GM12878 (cell line): ENCODE results near the gene SCARB2. TPM values are rescaled to one million over a fixed set of nuclear protein-coding genes. Genes with fewer than 3 reads are reported as not detected.

ENCODE experiments used
- ATAC-seq: fragments of 200-7000 bp; cut with Tn5 transposase; 3 replicates; pipeline ENCODE4 v1.9.1; 2020; ENCODE audit warnings: mild to moderate bottlenecking, moderate library complexity
- BruUV-seq: library from RNA; stranded (reverse); fragments of 400-500 nt; replicated peaks from 2 replicates; lab custom pipeline; 2021; lab: Mats Ljungman, UMichigan
- CTCF ChIA-PET: fragments of 300-600 bp; sonication (Branson Sonifier 250); formaldehyde crosslinking; extraction: SDS; loops from one replicate; lab custom pipeline; 2021; ENCODE audit warnings: inconsistent platforms; lab: Yijun Ruan, JAX
- POLR2A ChIA-PET: fragments of 350-600 bp; formaldehyde crosslinking; extraction: SDS; loops from one replicate; lab custom pipeline; 2021; ENCODE audit warnings: inconsistent platforms; lab: Charles Lee
- RAD21 ChIA-PET: fragments of 300-600 bp; sonication (Branson Sonifier 250); formaldehyde crosslinking; loops from one replicate; lab custom pipeline; 2023; ENCODE audit warnings: antibody characterized with exemption; ENCODE audit not compliant: unreplicated experiment; lab: Charles Lee
- SMC1A ChIA-PET: fragments of 300-600 bp; sonication (Branson Sonifier 250); formaldehyde crosslinking; loops from one replicate; lab custom pipeline; 2023; ENCODE audit not compliant: unreplicated experiment, uncharacterized antibody; lab: Charles Lee
- DNase-seq: peaks from one replicate; pipeline ENCODE4 v3.0.0-alpha.2; 2011; ENCODE audit warnings: low read depth, low spot score
- FAIRE-seq: peaks from 3 replicates; lab custom pipeline; 2011; peaks lifted over from hg19 to GRCh38; lab: Jason Lieb, UNC
- H2AFZ ChIP-seq: 2 replicates; pipeline ENCODE4 v1.6.0; 2011; ENCODE audit warnings: low read depth, low read length, control low read depth; ENCODE audit not compliant: control insufficient read depth
- H3K27ac ChIP-seq: 2 replicates; pipeline ENCODE4 v1.5.1; 2011; ENCODE audit warnings: control low read depth; ENCODE audit not compliant: control insufficient read depth, insufficient read depth
- H3K27me3 ChIP-seq, 2 experiments: replicated peaks in 1 of 2; 2 replicates each; pipeline versions ENCODE4 v1.6.0 to v1.6.1; 2011; ENCODE audit warnings: low read length in 1 of 2; ENCODE audit not compliant: control insufficient read depth in 2 of 2, insufficient read depth in 2 of 2
- H3K36me3 ChIP-seq, 2 experiments: 2 replicates each; pipeline ENCODE4 v1.5.1; 2011; ENCODE audit warnings: low read length in 1 of 2; ENCODE audit not compliant: control insufficient read depth in 2 of 2, insufficient read depth in 2 of 2
- H3K4me1 ChIP-seq: 2 replicates; pipeline ENCODE4 v1.6.1; 2011; ENCODE audit warnings: mild to moderate bottlenecking, low read length, moderate library complexity, mixed read lengths; ENCODE audit not compliant: control insufficient read depth, insufficient read depth
- H3K4me2 ChIP-seq: 2 replicates; pipeline ENCODE4 v1.6.0; 2011; ENCODE audit warnings: control low read depth; ENCODE audit not compliant: control insufficient read depth, insufficient read depth
- H3K4me3 ChIP-seq: fragments of 200-600 bp; sonication (generic); 2 replicates; pipeline ENCODE4 v1.5.1; 2016
- H3K79me2 ChIP-seq: 2 replicates; pipeline ENCODE4 v1.6.0; 2011; ENCODE audit warnings: low read length; ENCODE audit not compliant: control insufficient read depth, insufficient read depth
- H3K9ac ChIP-seq: 2 replicates; pipeline ENCODE4 v1.8.0; 2011; ENCODE audit warnings: low read length, control low read depth, mixed read lengths; ENCODE audit not compliant: control insufficient read depth, insufficient read depth
- H3K9me3 ChIP-seq: replicated peaks from 3 replicates; pipeline ENCODE4 v1.5.1; 2011; ENCODE audit warnings: mild to moderate bottlenecking, low read length; ENCODE audit not compliant: control insufficient read depth, insufficient read depth
- H4K20me1 ChIP-seq: 2 replicates; pipeline ENCODE4 v1.6.0; 2011; ENCODE audit not compliant: control insufficient read depth, insufficient read depth
- CEBPZ ChIP-seq: fragments of 150-350 bp; IDR thresholded peaks from 2 replicates; pipeline ENCODE4 v1.6.1; 2016; ENCODE audit warnings: low read depth, low read length
- CHD4 ChIP-seq: fragments of 200-600 bp; sonication (generic); IDR thresholded peaks from 2 replicates; pipeline ENCODE4 v1.6.1; 2016; ENCODE audit warnings: mild to moderate bottlenecking
- FOXM1 ChIP-seq: IDR thresholded peaks from 2 replicates; pipeline ENCODE4 v1.6.1; 2012; ENCODE audit warnings: low read depth, mild to moderate bottlenecking, inconsistent platforms, low read length, moderate library complexity
- MLLT1 ChIP-seq: fragments of 450-650 bp; IDR thresholded peaks from 2 replicates; pipeline ENCODE4 v1.6.1; 2016; ENCODE audit warnings: mild to moderate bottlenecking
- MXI1 ChIP-seq: fragments of 150-350 bp; IDR thresholded peaks from 2 replicates; pipeline ENCODE4 v1.6.1; 2011; ENCODE audit warnings: low read depth, mild to moderate bottlenecking, inconsistent platforms, low read length, improper control_type of control experiment
- NR2C2 ChIP-seq: IDR thresholded peaks from 2 replicates; pipeline ENCODE4 v1.6.1; 2011; ENCODE audit warnings: borderline replicate concordance, low read depth; ENCODE audit not compliant: control insufficient read depth, insufficient read length
- PBX3 ChIP-seq: IDR thresholded peaks from 2 replicates; pipeline ENCODE4 v1.6.1; 2011; ENCODE audit warnings: mild to moderate bottlenecking, low read depth, low read length, moderate library complexity; ENCODE audit not compliant: insufficient replicate concordance
- SUPT20H ChIP-seq: IDR thresholded peaks from 2 replicates; pipeline ENCODE4 v1.6.1; 2011; ENCODE audit warnings: low read depth, mild to moderate bottlenecking, low read length, moderate library complexity, borderline replicate concordance; ENCODE audit not compliant: control insufficient read depth
- TBL1XR1 ChIP-seq: IDR thresholded peaks from 2 replicates; pipeline ENCODE4 v1.6.1; 2012; ENCODE audit warnings: low read depth, low read length, improper control_type of control experiment
- TCF12 ChIP-seq: IDR thresholded peaks from 2 replicates; pipeline ENCODE4 v1.6.1; 2011; ENCODE audit warnings: low read depth, mild to moderate bottlenecking, low read length
- WGBS: methylation state at CpG from one replicate; pipeline ENCODE4 v1.1.6; 2016; ENCODE audit warnings: low lambda C conversion rate; ENCODE audit not compliant: insufficient replicate concordance, insufficient coverage; ENCODE audit errors: missing lambda C conversion rate; 5-methylcytosine and 5-hydroxymethylcytosine counted together
- in situ Hi-C: fragments of 300-500 bp; cut with MboI; formaldehyde crosslinking; loops from 9 replicates; pipeline ENCODE4 v1.14.3; 2018; ENCODE audit warnings: mixed read lengths
- intact Hi-C: fragments of 100-400 bp; cut with micrococcal nuclease; formaldehyde crosslinking; loops from one replicate; pipeline ENCODE4 v1.14.2; 2022; ENCODE audit not compliant: unreplicated experiment
- polyA plus RNA-seq, 11 experiments: library from polyadenylated mRNA; depleted of rRNA in 4 of 11; unstranded in 6 of 11; stranded (reverse) in 5 of 11; fragments of >200 nt; fragmentation: Nextera tagmentation in 4 of 11; fragmentation: Illumina TruSeq in 1 of 11; extraction: Ambion mirVana in 4 of 11; extraction: Trizol in 1 of 11; gene quantifications; 1 replicate in 1 of 11; 2 replicates in 10 of 11; pipeline versions ENCODE4 v1.2.1 to v1.2.3, GENCODE V29; 2011 to 2016; ENCODE audit warnings: inconsistent platforms in 2 of 11, missing spikeins in 2 of 11, low read depth in 1 of 11
- total RNA-seq, 4 experiments: library from RNA; depleted of rRNA in 3 of 4; stranded (reverse); fragments of >200 nt in 3 of 4; fragmentation: Illumina TruSeq in 1 of 4; extraction: Trizol in 1 of 4; gene quantifications; 2 replicates each; pipeline versions ENCODE4 v1.2.1 to v1.2.3, GENCODE V29; 2013 to 2021
- TF ChIP-seq, protein P1 (sequence below): fragments of 450-650 bp; IDR thresholded peaks from 2 replicates; pipeline ENCODE4 v1.6.1; 2016; ENCODE audit warnings: mild to moderate bottlenecking, moderate library complexity, borderline replicate concordance
- TF ChIP-seq, protein P2 (sequence below): fragments of 450-650 bp; IDR thresholded peaks from 2 replicates; pipeline ENCODE4 v1.6.1; 2014; ENCODE audit warnings: mild to moderate bottlenecking

SCARB2 gene
- total and polyA plus RNA-seq, 10 of the 15 experiments (the other 5 are each of a cell fraction or from before 2014, with no cell fraction given): 2.1 to 11.7 (median 9.5) TPM

DNA sequence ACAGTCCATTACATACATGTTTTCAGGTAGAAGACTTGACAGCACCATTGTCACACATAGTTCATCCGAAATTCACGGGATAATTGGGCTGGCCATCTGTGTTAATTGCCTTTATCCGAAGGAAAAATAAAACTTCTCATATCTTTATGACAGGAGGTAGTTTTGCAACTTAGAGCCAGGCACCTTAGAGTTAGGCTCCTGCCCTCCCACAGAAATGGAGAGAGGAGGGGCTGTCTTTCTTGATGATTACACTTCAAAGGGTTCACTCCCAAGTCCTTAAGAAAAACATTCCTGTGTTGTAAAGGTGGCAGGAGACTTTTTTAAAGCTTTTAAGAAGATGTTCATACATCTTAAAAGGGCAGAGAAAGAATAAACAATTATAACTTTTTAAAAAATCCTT is 10.5 kb upstream of the SCARB2 start:
- BruUV-seq: no TSS peak
- RAD21 ChIA-PET: no interaction called here
- 37% methylated on average over 3 of the region's 3 CpGs for WGBS
- Histone ChIP-seq H3K4me3 (no peak overlapping the region), H4K20me1 (no peaks in the 10 kb centered on the region), H3K27ac (no peak overlapping the region), H3K9ac (no peak overlapping the region), H3K36me3 (no peaks in the 10 kb centered on the region), H3K4me1 (no peaks in the 10 kb centered on the region), H3K4me2 (no peak overlapping the region), H2AFZ (no peak overlapping the region), H3K9me3 (no peaks in the 10 kb centered on the region), H3K79me2 (no peaks in the 10 kb centered on the region), H3K27me3 (no peaks in the 10 kb centered on the region; a peak in 2 of 4 replicates)
- FAIRE-seq (no peak), DNase-seq (no peak), ATAC-seq (no peak)
- CTCF ChIA-PET: no interaction called here
- SMC1A ChIA-PET: no interaction called here
- intact Hi-C loops (no loop called here), in situ Hi-C loops (no loop called here)
- POLR2A ChIA-PET: no interaction called here
- TF ChIP-seq FOXM1 (no peak), TBL1XR1 (no peak), SUPT20H (no peak), CHD4 (no peak), TCF12 (no peak), CEBPZ (no peak), PBX3 (no peak), MLLT1 (no peak), MXI1 (no peak), NR2C2 (no peak)
- TF ChIP-seq, protein P1, sequence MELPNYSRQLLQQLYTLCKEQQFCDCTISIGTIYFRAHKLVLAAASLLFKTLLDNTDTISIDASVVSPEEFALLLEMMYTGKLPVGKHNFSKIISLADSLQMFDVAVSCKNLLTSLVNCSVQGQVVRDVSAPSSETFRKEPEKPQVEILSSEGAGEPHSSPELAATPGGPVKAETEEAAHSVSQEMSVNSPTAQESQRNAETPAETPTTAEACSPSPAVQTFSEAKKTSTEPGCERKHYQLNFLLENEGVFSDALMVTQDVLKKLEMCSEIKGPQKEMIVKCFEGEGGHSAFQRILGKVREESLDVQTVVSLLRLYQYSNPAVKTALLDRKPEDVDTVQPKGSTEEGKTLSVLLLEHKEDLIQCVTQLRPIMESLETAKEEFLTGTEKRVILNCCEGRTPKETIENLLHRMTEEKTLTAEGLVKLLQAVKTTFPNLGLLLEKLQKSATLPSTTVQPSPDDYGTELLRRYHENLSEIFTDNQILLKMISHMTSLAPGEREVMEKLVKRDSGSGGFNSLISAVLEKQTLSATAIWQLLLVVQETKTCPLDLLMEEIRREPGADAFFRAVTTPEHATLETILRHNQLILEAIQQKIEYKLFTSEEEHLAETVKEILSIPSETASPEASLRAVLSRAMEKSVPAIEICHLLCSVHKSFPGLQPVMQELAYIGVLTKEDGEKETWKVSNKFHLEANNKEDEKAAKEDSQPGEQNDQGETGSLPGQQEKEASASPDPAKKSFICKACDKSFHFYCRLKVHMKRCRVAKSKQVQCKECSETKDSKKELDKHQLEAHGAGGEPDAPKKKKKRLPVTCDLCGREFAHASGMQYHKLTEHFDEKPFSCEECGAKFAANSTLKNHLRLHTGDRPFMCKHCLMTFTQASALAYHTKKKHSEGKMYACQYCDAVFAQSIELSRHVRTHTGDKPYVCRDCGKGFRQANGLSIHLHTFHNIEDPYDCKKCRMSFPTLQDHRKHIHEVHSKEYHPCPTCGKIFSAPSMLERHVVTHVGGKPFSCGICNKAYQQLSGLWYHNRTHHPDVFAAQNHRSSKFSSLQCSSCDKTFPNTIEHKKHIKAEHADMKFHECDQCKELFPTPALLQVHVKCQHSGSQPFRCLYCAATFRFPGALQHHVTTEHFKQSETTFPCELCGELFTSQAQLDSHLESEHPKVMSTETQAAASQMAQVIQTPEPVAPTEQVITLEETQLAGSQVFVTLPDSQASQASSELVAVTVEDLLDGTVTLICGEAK: no peak
- TF ChIP-seq, protein P2, sequence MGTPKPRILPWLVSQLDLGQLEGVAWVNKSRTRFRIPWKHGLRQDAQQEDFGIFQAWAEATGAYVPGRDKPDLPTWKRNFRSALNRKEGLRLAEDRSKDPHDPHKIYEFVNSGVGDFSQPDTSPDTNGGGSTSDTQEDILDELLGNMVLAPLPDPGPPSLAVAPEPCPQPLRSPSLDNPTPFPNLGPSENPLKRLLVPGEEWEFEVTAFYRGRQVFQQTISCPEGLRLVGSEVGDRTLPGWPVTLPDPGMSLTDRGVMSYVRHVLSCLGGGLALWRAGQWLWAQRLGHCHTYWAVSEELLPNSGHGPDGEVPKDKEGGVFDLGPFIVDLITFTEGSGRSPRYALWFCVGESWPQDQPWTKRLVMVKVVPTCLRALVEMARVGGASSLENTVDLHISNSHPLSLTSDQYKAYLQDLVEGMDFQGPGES: no peak
- TF ChIP-seq, all 136 proteins: peak for 0
